ENCODE results near the gene FRS3. TPM values are rescaled to one million over a fixed set of nuclear protein-coding genes. Genes with fewer than 3 reads are reported as not detected.

Gene FRS3
- total and polyA plus RNA-seq, 2 donors from 2014 or later = 5.3 to 7.0 TPM

- peaks cover 0 to 21% (median 3%) of the 10 kb centered on the region in 3 donors for H3K4me1 ChIP-seq (ENCODE audit: control insufficient read depth in 2 of 3, insufficient read depth in 2 of 3, low read depth in 1 of 3, low read length in 3 of 3)
- no peak overlapping the region for H3K9ac ChIP-seq (ENCODE audit: low read length in 3 of 3)
- DNase-seq = no peak
- H3K27me3 ChIP-seq (ENCODE audit: control insufficient read depth, insufficient read depth, low read length) = no peaks in the 10 kb centered on the region
- intact Hi-C loops (cut with DNase I) = loop anchor here (10.0 kb wide), 1 partner anchor 260 kb away; no protein-coding TSS in a partner anchor
- FAIRE-seq = no peak
- no peak overlapping the region for H3K4me3 ChIP-seq (ENCODE audit: low read length in 3 of 3)
- H3K36me3 ChIP-seq (ENCODE audit: control insufficient read depth in 2 of 3, insufficient read depth in 3 of 3, low read length in 3 of 3) = peaks cover 2 to 12% (median 5%) of the 10 kb centered on the region in 3 donors
- no peaks in the 10 kb centered on the region for H3K9me3 ChIP-seq (ENCODE audit: control insufficient read depth in 2 of 3, insufficient read depth in 1 of 3, low read length in 3 of 3)
- no peak for TF ChIP-seq CTCF (IDR thresholded peaks at IDR 0.05; ENCODE audit: borderline replicate concordance, extremely low read depth, insufficient read depth)
- H3K27ac ChIP-seq (ENCODE audit: low read depth in 2 of 2, low read length in 2 of 2) = no peak overlapping the region
Observed at GRCh38 chr6:41785254-41785653, 5.6 kb upstream of the FRS3 start.

- no peak for FAIRE-seq
- Histone ChIP-seq H3K9me3 (ENCODE audit: control insufficient read depth in 2 of 3, insufficient read depth in 1 of 3, low read length in 3 of 3) (no peaks in the 10 kb centered on the region), H3K27ac (ENCODE audit: low read depth in 2 of 2, low read length in 2 of 2) (no peak overlapping the region), H3K9ac (ENCODE audit: low read length in 3 of 3) (no peak overlapping the region), H3K36me3 (ENCODE audit: control insufficient read depth in 2 of 3, insufficient read depth in 3 of 3, low read length in 3 of 3) (peaks cover 2 to 6% (median 2%) of the 10 kb centered on the region in 3 donors), H3K4me3 (ENCODE audit: low read length in 3 of 3) (no peak overlapping the region), H3K27me3 (ENCODE audit: control insufficient read depth, insufficient read depth, low read length) (no peaks in the 10 kb centered on the region), H3K4me1 (ENCODE audit: control insufficient read depth in 2 of 3, insufficient read depth in 2 of 3, low read depth in 1 of 3, low read length in 3 of 3) (peaks cover 0 to 21% (median 3%) of the 10 kb centered on the region in 3 donors)
- TF ChIP-seq CTCF (IDR thresholded peaks at IDR 0.05; ENCODE audit: borderline replicate concordance, extremely low read depth, insufficient read depth) = no peak
- peak in 1 of 5 donors; percentile 16 for DNase-seq
- intact Hi-C loops (cut with DNase I) = loop anchor here (10.0 kb wide), 1 partner anchor 260 kb away; no protein-coding TSS in a partner anchor
Observed at GRCh38 chr6:41784581-41785171, 5.0 kb upstream of the FRS3 start.

GRCh38 chr6:41783106-41783780 lies 3.5 kb upstream of the FRS3 start:
- no peak overlapping the region for H3K9ac ChIP-seq (ENCODE audit: low read length in 3 of 3)
- no peak for DNase-seq
- H3K27ac ChIP-seq (ENCODE audit: low read depth in 2 of 2, low read length in 2 of 2) = no peak overlapping the region

More at GRCh38 chr6:41783106-41783780, 3.5 kb upstream of the FRS3 start:
- no peak for FAIRE-seq
- Histone ChIP-seq H3K36me3 (ENCODE audit: control insufficient read depth in 2 of 3, insufficient read depth in 3 of 3, low read length in 3 of 3) (no peaks in the 10 kb centered on the region), H3K27me3 (ENCODE audit: control insufficient read depth, insufficient read depth, low read length) (no peaks in the 10 kb centered on the region), H3K4me1 (ENCODE audit: control insufficient read depth in 2 of 3, insufficient read depth in 2 of 3, low read depth in 1 of 3, low read length in 3 of 3) (peaks cover 0 to 26% (median 3%) of the 10 kb centered on the region in 3 donors), H3K9me3 (ENCODE audit: control insufficient read depth in 2 of 3, insufficient read depth in 1 of 3, low read length in 3 of 3) (no peaks in the 10 kb centered on the region), H3K4me3 (ENCODE audit: low read length in 3 of 3) (no peak overlapping the region)
- intact Hi-C loops (cut with DNase I) = loop anchor here (10.0 kb wide), 1 partner anchor 262 kb away; no protein-coding TSS in a partner anchor
- TF ChIP-seq CTCF (IDR thresholded peaks at IDR 0.05; ENCODE audit: borderline replicate concordance, extremely low read depth, insufficient read depth) = no peak

Measured in kidney (tissue), 14 donors.